Bronchial smooth muscle cell (primary cell): ENCODE results near the gene KRTAP15-1. TPM values are rescaled to one million over a fixed set of nuclear protein-coding genes. Genes with fewer than 3 reads are reported as not detected.

Experiments used
- total RNA-seq: library from RNA; depleted of rRNA; stranded (reverse); fragments of >200 nt; gene quantifications from 2 replicates; pipeline ENCODE4 v1.2.1, GENCODE V29; 2014

Gene KRTAP15-1
- not detected in 2 replicates for total RNA-seq

GRCh38 chr21:30439975-30440374 is at the start of gene KRTAP15-1:
KRTAP15-1 (plus strand) TSS chr21:30440275; CDS start chr21:30440328, 53 bp downstream.

GRCh38 chr21:30395731-30396130 is 44.3 kb upstream of the KRTAP15-1 start, which contains the start of gene KRTAP13-1:
KRTAP13-1 (plus strand) TSS chr21:30396031; CDS start chr21:30396087, 56 bp downstream.

DNA sequence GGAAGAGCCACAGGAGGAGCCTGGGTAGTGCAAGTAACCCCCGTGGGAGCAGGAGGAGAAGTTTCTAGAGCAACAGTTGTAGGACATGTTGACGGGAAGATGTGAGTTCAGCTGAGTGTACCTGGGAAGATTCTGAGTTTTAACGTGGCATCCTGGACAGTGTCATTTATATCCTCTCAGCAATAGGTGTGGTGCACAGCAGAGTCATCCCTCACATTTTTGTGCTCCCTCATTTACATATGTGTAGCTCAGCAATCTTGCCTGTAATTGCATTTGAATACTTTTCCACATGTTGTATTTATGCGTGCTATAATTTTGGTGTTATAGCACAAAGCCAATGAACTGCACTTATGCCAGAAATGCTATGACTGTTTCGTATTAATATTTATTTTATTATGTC is 14.2 kb upstream of the KRTAP15-1 start, which contains the start of gene KRTAP13-3:
Gene KRTAP13-3 (minus strand): TSS at position 101 of the 400 bp plus-strand sequence. CDS start 14 bp downstream, at position 87.

GRCh38 chr21:30430170-30430655 is 9.9 kb upstream of the KRTAP15-1 start, which contains the start of gene KRTAP13-4:
KRTAP13-4 (plus strand) TSS chr21:30430220; CDS start chr21:30430276, 56 bp downstream.

DNA sequence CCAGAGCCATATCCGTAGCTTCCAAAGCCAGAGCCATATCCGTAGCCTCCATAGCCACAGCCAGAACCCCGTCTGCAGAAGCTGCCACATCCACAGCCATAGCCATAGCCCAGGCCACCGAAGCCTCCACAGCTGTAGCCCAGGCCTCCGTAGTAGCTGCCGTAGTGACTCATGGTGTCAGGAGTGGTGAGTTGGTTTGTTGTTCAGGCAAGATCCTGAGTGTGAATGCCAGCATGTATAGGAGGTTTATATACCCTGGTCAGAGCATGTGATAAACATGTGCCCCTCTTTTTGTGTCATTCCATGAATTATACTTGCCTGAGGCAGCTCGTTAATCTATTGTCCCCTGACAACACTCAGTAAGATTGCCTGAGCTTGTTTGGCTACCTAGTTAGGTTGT is 40.1 kb downstream of the KRTAP15-1 start, which contains the start of gene KRTAP19-1:
Gene KRTAP19-1 (minus strand): TSS at position 223 of the 400 bp plus-strand sequence. CDS start 50 bp downstream, at position 173.

DNA sequence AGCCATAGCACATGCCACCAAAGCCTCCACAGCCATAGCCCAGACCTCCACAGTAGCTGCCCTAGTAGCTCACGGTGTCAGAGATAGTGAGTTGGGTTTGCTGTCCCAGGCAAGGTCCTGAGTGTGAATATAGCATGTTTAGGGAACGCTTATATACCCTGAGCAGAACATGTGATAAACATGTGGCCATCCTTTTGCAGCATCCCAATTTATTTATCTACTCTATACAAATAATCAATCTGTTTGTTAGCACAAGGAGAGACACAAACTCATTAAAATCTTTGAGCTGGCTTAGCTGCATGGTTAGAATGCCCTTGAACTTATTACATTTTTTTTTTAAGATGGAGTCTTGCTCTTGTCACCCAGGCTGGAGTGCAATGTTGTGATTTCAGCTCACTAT is 47.3 kb downstream of the KRTAP15-1 start, which contains the start of gene KRTAP19-2:
Gene KRTAP19-2 (minus strand): TSS at position 101 of the 400 bp plus-strand sequence. CDS start 88 bp downstream, at position 13.

Other genes starting within 250 kb of the KRTAP15-1 start
- gene CLDN8, start 224.2 kb upstream of the KRTAP15-1 start, total RNA-seq = not detected in 2 replicates
- not detected in 2 replicates for gene KRTAP24-1, start 157.3 kb upstream of the KRTAP15-1 start, total RNA-seq
- not detected in 2 replicates for gene KRTAP25-1, start 150.8 kb upstream of the KRTAP15-1 start, total RNA-seq
- gene KRTAP26-1, start 120.0 kb upstream of the KRTAP15-1 start, total RNA-seq = not detected in 2 replicates
- gene KRTAP27-1, start 102.6 kb upstream of the KRTAP15-1 start, total RNA-seq = not detected in 2 replicates
- not detected in 2 replicates for gene KRTAP23-1, start 91.7 kb upstream of the KRTAP15-1 start, total RNA-seq
- gene KRTAP13-2, start 68.0 kb upstream of the KRTAP15-1 start, total RNA-seq = not detected in 2 replicates
- gene KRTAP13-1, start 44.2 kb upstream of the KRTAP15-1 start, total RNA-seq = not detected in 2 replicates
- gene KRTAP13-3, start 14.3 kb upstream of the KRTAP15-1 start, total RNA-seq = not detected in 2 replicates
- gene KRTAP13-4, start 10.1 kb upstream of the KRTAP15-1 start, total RNA-seq = not detected in 2 replicates
- not detected in 2 replicates for gene KRTAP19-1, start 40.1 kb downstream of the KRTAP15-1 start, total RNA-seq
- not detected in 2 replicates for gene KRTAP19-2, start 47.2 kb downstream of the KRTAP15-1 start, total RNA-seq
- gene KRTAP19-3, start 51.7 kb downstream of the KRTAP15-1 start, total RNA-seq = not detected in 2 replicates
- not detected in 2 replicates for gene KRTAP19-4, start 56.9 kb downstream of the KRTAP15-1 start, total RNA-seq
- gene KRTAP19-5, start 61.9 kb downstream of the KRTAP15-1 start, total RNA-seq = not detected in 2 replicates
- gene KRTAP19-6, start 101.6 kb downstream of the KRTAP15-1 start, total RNA-seq = not detected in 2 replicates
- gene KRTAP19-7, start 121.0 kb downstream of the KRTAP15-1 start, total RNA-seq = not detected in 2 replicates
- not detected in 2 replicates for gene KRTAP22-2, start 150.1 kb downstream of the KRTAP15-1 start, total RNA-seq
- not detected in 2 replicates for gene KRTAP6-3, start 152.2 kb downstream of the KRTAP15-1 start, total RNA-seq
- not detected in 2 replicates for gene KRTAP6-2, start 158.6 kb downstream of the KRTAP15-1 start, total RNA-seq
- gene KRTAP22-1, start 160.8 kb downstream of the KRTAP15-1 start, total RNA-seq = not detected in 2 replicates
- gene KRTAP6-1, start 173.7 kb downstream of the KRTAP15-1 start, total RNA-seq = not detected in 2 replicates
- not detected in 2 replicates for gene KRTAP20-1, start 176.2 kb downstream of the KRTAP15-1 start, total RNA-seq
- not detected in 2 replicates for gene KRTAP20-4, start 180.4 kb downstream of the KRTAP15-1 start, total RNA-seq
- gene KRTAP20-2, start 194.9 kb downstream of the KRTAP15-1 start, total RNA-seq = not detected in 2 replicates
- gene KRTAP20-3, start 202.6 kb downstream of the KRTAP15-1 start, total RNA-seq = not detected in 2 replicates